SK-N-SH treated with all-trans-retinoic acid at 6 μM for 48 hours (cell line): ENCODE data around the gene IFT122.

Source experiments
- ARNTL ChIP-seq: fragments of 450-650 bp; formaldehyde crosslinking; IDR thresholded peaks from 2 replicates; pipeline ENCODE4 v1.5.0; 2020; ENCODE audit warnings: low read depth, mild to moderate bottlenecking, moderate library complexity, borderline replicate concordance
- BACH2 ChIP-seq: fragments of 250-450 bp; sonication (Bioruptor Pico); IDR thresholded peaks from 2 replicates; pipeline ENCODE4 v1.9.0; 2021; ENCODE audit warnings: mild to moderate bottlenecking, borderline replicate concordance
- CSDC2 ChIP-seq: fragments of 250-450 bp; sonication (Bioruptor Pico); IDR thresholded peaks from 2 replicates; pipeline ENCODE4 v1.5.0; 2020; ENCODE audit warnings: mild to moderate bottlenecking, moderate library complexity
- TF ChIP-seq, protein P1 (sequence below): fragments of 250-450 bp; sonication (Bioruptor Pico); IDR thresholded peaks from 2 replicates; pipeline ENCODE4 v1.8.0; 2020; ENCODE audit warnings: mild to moderate bottlenecking, moderate library complexity, borderline replicate concordance

GRCh38 chr3:129415378-129415777 lies 24.6 kb upstream of the IFT122 start:
- TF ChIP-seq, protein P1, sequence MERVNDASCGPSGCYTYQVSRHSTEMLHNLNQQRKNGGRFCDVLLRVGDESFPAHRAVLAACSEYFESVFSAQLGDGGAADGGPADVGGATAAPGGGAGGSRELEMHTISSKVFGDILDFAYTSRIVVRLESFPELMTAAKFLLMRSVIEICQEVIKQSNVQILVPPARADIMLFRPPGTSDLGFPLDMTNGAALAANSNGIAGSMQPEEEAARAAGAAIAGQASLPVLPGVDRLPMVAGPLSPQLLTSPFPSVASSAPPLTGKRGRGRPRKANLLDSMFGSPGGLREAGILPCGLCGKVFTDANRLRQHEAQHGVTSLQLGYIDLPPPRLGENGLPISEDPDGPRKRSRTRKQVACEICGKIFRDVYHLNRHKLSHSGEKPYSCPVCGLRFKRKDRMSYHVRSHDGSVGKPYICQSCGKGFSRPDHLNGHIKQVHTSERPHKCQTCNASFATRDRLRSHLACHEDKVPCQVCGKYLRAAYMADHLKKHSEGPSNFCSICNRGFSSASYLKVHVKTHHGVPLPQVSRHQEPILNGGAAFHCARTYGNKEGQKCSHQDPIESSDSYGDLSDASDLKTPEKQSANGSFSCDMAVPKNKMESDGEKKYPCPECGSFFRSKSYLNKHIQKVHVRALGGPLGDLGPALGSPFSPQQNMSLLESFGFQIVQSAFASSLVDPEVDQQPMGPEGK (CRISPR knock-in tag), result no peak
- no peak for TF ChIP-seq BACH2 (CRISPR knock-in tag)
- no peak for TF ChIP-seq CSDC2 (CRISPR knock-in tag)
- no peak for TF ChIP-seq ARNTL (CRISPR knock-in tag)
